ENCODE results near the gene TRIO.

Gene TRIO

GRCh38 chr5:14341571-14342230 lies 198.6 kb downstream of the TRIO start:
- DNase-seq, result no peak

GRCh38 chr5:14342306-14342705 lies 199.2 kb downstream of the TRIO start:
- no peak for DNase-seq

- DNase-seq, result no peak
Observed at GRCh38 chr5:14343376-14343775, 200.2 kb downstream of the TRIO start.

- no peak for DNase-seq
Observed at GRCh38 chr5:14347522-14347921, 204.4 kb downstream of the TRIO start.

- no peak for DNase-seq
Observed at GRCh38 chr5:14348142-14348541, 205.0 kb downstream of the TRIO start.

- DNase-seq, result no peak
Observed at GRCh38 chr5:14349029-14349428, 205.9 kb downstream of the TRIO start.

- DNase-seq, result no peak
Observed at GRCh38 chr5:14351086-14351661, 208.0 kb downstream of the TRIO start.

GRCh38 chr5:14351845-14352712 lies 208.9 kb downstream of the TRIO start:
- peak; percentile 70 for DNase-seq

GRCh38 chr5:14353726-14354474 lies 210.8 kb downstream of the TRIO start:
- no peak for DNase-seq

- DNase-seq, result no peak
Observed at GRCh38 chr5:14355391-14355790, 212.2 kb downstream of the TRIO start.

- no peak for DNase-seq
Observed at GRCh38 chr5:14356305-14356704, 213.2 kb downstream of the TRIO start.

GRCh38 chr5:14357441-14357840 lies 214.3 kb downstream of the TRIO start:
- no peak for DNase-seq

GRCh38 chr5:14357851-14358250 lies 214.7 kb downstream of the TRIO start:
- no peak for DNase-seq

- DNase-seq, result no peak
Observed at GRCh38 chr5:14358536-14358935, 215.4 kb downstream of the TRIO start.

GRCh38 chr5:14359069-14360043 lies 216.2 kb downstream of the TRIO start:
- no peak for DNase-seq

GRCh38 chr5:14362491-14362890 lies 219.3 kb downstream of the TRIO start:
- DNase-seq, result no peak

GRCh38 chr5:14364096-14364495 lies 221.0 kb downstream of the TRIO start:
- no peak for DNase-seq

GRCh38 chr5:14364576-14365472 lies 221.7 kb downstream of the TRIO start:
- peak; percentile 17 for DNase-seq

- DNase-seq, result no peak
Observed at GRCh38 chr5:14365831-14366430, 222.8 kb downstream of the TRIO start.

- no peak for DNase-seq
Observed at GRCh38 chr5:14366763-14367162, 223.6 kb downstream of the TRIO start.

Measured in activated CD4-positive, alpha-beta T cell treated with anti-CD3 and anti-CD28 coated beads for 48 hours (primary cell).